HG02885 (cell line): Measurements from ENCODE around the gene TMEM248.
"Not testable (repeated sequence)": the region's sequence is repeated elsewhere in the genome, so short reads cannot be mapped to it uniquely, and the experiment has no call there.

Experiments used
- ATAC-seq: cut with Tn5 transposase; IDR thresholded peaks from one replicate; pipeline ENCODE4 v1.9.1; 2021; ENCODE audit warnings: mild to moderate bottlenecking; ENCODE audit not compliant: unreplicated experiment, poor library complexity

TMEM248 gene, protein sequence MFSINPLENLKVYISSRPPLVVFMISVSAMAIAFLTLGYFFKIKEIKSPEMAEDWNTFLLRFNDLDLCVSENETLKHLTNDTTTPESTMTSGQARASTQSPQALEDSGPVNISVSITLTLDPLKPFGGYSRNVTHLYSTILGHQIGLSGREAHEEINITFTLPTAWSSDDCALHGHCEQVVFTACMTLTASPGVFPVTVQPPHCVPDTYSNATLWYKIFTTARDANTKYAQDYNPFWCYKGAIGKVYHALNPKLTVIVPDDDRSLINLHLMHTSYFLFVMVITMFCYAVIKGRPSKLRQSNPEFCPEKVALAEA

DNA sequence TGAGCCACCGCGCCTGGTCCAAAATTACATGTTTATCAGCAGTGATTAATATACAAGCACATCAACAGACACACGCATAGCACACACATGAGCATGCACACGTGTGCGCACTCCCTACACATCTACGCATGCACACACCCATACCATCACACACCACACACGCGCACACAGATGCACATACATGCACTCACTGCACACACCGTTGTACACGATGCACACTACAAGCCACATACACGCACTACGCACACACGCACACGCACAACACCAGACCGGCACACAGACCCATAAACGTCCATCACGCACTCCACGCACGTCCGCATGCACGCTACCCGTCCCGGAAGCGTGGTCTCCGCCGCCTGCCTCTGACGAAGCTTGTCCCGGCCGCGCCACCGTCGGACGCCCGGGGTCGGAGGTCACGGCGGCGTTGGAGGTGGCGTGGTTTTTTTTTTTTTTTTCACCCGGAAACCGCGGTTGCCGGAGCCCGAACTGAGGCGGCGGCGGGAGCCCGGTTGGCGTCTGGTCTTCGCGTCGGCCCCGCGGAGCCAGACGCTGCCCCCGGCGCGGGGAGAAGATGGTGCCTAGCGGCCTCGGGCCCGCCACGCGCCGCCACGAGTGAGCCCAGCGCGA is at the start of gene TMEM248:
TSS of gene TMEM248 (plus strand) at position 457 of the 627 bp plus-strand sequence. CDS start 20,641 bp downstream, outside the sequence.
- peak; percentile 83 for ATAC-seq

- no peak for ATAC-seq
These were observed 47.5 kb upstream of the TMEM248 start for GRCh38 chr7:66873476-66873875.

- ATAC-seq = peak; percentile 97
These were observed 43.3 kb upstream of the TMEM248 start for GRCh38 chr7:66877577-66878300.

DNA sequence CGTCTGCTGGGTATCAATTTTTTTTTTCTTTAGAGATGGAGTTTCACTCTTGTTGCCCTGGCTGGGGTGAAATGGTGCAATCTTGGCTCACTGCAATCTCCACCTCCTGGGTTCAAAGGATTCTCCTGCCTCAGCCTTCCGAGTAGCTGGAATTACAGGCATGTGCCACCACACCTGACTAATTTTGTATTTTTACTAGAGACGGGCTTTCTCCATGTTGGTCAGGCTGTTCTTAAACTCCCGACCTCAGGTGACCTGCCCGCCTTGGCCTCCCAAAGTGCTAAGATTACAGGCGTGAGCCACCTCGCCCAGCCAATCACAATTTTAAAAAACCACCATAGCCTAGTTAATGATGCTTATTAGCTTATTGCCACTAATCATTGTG is 42.7 kb upstream of the TMEM248 start:
- ATAC-seq = not testable (repeated sequence)

- ATAC-seq = no peak
These were observed 41.0 kb upstream of the TMEM248 start for GRCh38 chr7:66880053-66880452.

DNA sequence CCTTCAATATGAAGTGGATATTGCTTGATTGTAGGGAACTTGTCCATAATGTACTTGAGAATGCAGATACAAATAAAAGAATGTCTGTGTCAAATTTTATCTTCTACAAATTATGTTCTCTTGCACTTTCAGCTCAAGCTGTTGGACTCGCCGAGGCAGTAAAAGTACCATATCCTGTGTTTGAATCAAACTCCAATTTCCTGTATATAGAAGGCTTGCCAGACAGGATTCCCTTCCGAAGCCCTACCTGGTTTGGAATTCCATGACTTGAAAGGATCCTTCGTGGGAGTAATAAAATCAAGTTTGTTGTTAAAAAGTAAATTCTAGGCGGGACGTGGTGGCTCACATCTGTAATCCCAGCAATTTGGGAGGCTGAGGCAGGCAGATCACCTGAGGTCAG is 40.4 kb upstream of the TMEM248 start:
- not testable (repeated sequence) for ATAC-seq

DNA sequence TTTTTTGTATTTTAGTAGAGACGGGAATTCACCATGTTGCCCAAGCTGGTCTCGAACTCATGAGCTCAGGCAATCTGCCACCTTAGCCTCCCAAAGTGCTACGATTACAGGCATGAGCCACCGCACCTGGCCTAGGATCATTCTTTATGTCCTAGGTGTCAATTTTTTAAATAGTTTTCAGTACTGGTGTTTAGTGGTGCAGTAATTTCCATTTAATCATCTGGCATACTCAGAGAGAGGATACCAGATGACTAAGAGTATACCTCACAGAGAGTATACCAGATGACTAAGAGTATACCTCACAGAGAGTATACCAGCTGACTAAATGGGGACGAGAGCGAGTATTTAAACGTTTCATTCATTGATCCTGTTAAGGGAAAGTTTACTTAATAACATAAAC is 37.3 kb upstream of the TMEM248 start:
- no peak for ATAC-seq

DNA sequence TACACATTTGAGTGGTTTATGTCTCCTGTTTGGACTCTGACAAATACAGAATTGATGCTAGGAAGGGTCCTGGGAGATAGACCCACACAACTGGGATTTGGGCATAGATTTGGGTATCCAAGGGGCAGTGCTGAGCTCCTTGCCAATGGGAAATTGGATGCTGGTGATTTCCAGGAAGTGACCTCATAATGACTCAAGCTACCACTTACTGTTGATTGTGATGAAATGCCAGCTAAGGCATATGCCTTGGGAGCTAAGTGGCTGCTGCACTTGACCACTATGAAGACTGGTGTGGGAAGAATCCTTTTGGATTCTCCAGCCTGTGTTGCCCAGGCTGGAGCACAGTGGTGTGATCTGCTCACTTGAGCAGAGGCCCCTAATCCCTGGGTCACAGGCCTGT is 36.5 kb upstream of the TMEM248 start:
- not testable (repeated sequence) for ATAC-seq

GRCh38 chr7:66886152-66886551 is 34.9 kb upstream of the TMEM248 start:
- peak; percentile 79 for ATAC-seq

- ATAC-seq = not testable (repeated sequence)
These were observed 32.8 kb upstream of the TMEM248 start for GRCh38 chr7:66888223-66888622.

GRCh38 chr7:66894463-66895080 is 26.5 kb upstream of the TMEM248 start:
- ATAC-seq = no peak

DNA sequence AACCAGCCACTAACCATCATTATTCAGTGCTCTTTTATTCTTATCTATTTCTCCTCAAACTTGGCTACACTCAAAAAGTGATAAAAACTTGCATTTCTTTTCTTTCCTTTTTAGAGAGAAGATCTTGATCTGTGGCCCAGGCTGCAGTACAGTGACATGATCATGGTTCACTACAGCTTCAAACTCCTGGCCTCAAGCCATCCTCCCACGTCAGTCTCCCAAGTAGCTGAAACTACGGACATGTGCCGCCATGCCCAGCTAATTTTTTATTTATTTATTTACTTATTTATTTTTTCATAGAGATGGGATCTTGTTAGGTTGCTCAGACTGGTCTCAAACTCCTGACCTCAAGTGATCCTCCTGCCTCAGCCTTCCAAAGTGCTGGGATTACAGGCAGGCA is 24.6 kb upstream of the TMEM248 start:
- no peak for ATAC-seq

DNA sequence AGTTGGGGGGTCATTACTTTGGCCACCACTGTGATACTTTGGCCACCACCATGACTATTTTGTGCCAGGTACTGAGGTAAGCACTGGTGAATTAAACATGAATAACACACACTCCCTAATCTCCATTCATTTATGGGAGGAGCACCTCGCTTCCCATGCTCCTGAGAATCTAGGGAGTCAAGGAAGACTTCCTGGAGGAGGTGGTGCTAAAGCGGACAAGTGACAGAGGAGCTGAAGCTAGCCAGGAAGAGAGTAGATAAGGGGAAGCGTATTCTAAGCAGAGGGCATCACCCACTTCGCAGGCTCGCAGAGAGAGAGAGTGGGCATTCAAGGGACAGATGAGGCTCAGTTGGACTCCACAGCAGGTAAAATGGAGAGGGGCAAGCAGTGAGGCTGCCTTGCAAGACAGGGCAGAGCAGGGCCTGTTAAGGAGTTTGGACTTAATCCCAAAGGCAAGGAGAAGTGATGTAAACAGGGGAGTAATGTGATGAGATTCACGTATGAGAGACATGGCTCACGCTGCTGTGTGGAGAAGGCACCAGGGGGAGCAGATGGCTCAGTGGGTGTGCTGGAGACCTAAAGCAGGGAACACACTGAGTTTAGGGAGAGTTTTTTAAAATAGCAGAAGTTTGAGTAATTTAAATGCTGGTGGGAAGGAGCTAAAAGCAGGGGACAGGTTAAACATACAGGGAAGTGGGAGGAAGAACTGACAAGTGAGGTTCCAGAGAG is 21.3 kb upstream of the TMEM248 start:
- no peak for ATAC-seq

DNA sequence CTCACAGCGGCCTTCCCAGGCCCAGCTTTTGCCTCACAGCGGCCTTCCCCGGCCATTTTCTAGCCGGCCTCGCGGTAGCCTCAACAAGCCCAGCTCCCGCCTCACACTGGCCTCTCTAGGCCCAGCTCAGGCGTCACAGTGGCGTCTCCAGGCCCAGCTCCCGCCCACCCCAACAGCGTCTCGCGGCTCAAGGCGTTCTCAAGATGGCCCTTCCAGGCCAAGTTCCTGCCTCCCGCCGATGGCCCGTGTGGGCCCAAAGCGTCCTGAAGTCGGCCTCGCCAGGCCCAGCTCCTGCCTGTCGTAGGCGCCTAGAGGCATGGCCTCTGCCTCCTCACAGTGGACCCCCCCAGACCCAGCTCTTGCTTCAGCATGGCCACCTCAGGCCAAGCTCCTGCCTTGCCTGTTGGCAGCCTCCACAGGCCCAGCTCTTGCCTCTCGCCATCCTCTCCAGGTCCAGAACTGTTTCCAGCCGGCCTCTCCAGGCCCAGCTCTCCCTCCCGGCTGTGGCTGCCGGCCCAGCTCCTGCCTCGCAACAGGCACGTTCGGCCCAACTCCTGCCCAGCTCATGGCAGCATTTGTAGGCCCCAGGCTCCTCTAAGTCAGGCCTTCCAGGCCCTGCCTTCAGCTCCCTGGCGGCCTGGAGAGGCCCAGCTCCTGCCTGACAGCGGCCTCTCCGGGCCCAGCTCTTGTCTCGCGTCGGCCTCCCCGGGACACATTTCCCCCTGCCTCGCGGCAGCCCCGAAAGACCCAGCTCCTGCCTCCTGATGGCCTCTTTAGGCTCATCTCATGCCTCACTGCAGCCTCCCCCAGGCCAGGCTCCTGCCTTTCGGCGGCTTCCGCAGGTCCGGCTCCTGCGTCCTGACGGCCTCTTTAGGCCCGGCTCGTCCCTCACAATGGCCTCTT is 18.8 kb upstream of the TMEM248 start:
- no peak for ATAC-seq

DNA sequence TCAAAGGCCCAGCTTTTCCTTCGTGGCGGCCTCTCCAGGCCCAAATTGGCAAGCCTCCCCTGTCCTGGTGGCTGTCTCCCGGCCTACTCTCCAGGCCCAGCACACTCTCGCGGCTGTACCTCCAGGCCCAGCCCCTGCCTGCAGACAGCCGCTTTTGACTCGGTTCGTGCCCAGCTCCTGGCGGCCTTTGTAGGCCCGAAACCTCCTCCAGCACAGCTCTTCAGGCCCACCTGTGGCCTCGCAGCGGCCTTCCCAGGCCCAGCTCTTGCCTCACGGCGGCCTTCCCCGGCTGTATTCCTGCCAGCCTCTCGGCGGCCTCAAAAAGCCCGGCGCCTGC is 18.2 kb upstream of the TMEM248 start:
- no peak for ATAC-seq

- ATAC-seq = no peak
These were observed 17.5 kb upstream of the TMEM248 start for GRCh38 chr7:66903360-66904062.

DNA sequence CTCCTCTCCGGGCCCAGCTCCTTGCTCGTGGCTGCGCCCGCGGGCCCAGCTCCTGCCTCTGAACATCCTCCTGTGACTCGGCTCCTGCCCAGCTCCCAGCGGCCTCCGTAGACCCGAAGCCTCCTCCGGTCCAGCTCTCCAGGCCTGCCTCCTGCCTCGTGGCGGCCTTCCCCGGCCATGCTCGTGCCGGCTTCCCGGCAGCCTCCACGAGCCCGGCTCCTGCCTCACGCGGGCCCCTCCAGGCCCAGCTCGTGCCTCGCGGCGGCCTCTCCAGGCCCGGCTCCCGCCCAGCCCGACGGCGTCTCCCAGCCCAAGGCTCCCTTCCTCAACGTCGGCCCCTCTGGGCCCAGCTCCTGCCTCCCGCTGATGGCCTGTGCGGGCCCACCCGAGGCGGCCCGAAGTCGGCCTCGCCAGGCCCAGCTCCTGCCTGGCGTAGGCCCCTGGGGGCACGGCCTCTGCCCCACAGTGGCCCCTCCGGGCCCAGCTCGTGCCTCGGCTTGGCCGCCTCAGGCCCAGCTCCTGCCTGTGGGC is 16.9 kb upstream of the TMEM248 start:
- ATAC-seq = no peak

DNA sequence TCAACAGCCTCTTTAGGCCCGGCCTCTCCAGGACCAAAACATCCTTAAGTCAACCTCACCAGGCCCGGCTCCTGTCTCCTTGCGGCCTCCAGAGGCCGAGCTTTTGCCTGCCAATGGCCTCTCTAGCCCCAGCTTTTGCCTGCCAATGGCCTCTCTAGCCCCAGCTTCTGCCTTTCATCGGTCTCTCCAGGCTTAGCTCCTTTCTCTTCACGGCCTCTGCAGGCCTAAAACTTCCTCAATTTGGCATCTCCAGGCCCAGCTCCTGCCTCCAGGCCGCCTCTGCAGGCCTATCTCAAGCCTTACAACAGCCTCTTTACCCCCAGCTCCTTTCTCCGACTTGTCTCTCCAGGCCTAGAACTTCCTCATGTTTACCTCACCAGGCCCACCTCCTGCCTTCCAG is 15.7 kb upstream of the TMEM248 start:
- ATAC-seq = no peak

DNA sequence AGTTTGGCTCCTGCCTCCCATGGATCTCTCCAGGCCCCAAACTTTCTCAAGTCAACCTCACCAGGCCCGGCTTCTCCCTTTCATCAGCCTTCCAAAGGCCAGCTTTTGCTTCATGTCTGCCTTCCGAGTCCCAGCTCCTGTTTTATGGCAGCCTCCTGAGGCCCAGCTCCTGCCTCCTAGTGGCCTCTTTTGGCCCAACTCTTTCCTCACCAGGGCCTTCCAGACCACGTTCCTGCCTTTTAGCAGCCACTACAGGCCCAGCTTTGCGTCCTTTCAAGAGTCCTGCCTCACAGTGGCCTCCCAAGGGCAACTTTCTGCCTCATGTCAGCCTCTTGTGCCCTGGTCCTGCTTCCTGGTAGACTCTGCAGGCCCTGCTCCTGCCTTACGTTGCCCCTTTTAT is 15.3 kb upstream of the TMEM248 start:
- ATAC-seq = no peak
